Measurements from ENCODE around the gene SLC51A.

SLC51A gene

DNA sequence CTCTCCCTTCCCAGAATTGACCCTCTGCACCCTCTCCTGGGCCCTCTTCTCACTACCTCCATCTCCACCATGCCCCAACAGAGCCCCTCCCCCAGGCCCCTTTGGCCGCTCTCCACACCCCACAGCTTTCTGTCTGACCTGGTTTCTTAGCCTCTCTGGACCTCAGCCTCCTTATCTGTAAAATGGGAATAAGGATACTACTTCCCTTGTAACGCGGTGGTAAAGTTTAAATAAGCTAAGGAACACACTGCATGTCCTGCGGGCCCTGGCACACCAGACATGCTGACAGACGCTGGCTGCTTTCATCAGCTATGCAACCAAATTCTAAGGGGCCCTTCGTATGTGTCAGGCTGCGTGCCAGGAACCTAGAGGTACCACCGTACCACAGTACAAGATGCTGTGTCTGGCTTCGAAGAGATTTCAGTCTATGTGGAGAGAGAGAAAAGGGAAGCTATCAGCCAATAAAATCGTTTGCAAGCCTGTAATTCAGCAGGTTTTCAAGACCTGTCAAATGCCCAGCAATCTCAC lies 777 bp upstream of the SLC51A start:
- Histone ChIP-seq H3K27ac (ENCODE audit: low read depth, low read length) (no peak overlapping the region), H3K9me3 (ENCODE audit: control insufficient read depth in 1 of 2, low read length in 2 of 2) (no peaks in the 10 kb centered on the region), H3K4me3 (ENCODE audit: low read depth in 1 of 2, low read length in 2 of 2) (no peak overlapping the region), H3K36me3 (ENCODE audit: control insufficient read depth in 1 of 2, insufficient read depth in 2 of 2, low read length in 2 of 2) (no peaks in the 10 kb centered on the region), H3K4me1 (ENCODE audit: control insufficient read depth in 1 of 2, insufficient read depth in 2 of 2, low read length in 2 of 2) (peaks cover 12 to 33% of the 10 kb centered on the region in 2 donors), H3K27me3 (ENCODE audit: control insufficient read depth in 1 of 2, insufficient read depth in 2 of 2, low read length in 2 of 2) (no peaks in the 10 kb centered on the region), H3K9ac (ENCODE audit: low read depth in 1 of 2, low read length in 2 of 2) (no peak overlapping the region)

DNA sequence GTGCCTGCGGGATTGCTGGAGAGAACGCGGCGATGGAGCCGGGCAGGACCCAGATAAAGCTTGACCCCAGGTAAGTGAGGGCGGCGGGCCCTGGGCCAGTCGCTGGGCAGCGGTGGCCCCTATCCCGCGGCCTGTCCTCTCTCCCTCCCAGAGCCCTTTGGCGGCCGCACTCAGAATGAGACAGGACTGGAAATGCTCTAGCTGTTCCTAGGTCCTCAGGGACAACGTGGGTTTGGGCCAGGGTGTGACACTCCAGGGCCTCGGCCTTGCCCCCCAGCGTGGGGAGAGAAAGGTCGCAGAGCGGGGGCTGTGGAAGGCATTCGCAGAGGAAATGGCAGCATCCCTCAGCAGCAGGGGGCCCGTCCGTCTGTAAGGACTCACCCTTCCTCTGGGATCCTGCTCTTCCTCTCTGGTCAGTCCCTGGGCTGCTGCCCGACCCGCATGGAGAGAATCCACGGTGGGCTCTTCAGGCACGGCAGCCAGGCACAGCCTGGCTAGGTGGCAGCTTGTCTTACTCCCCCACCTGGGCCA lies 412 bp downstream of the SLC51A start:
- H3K27ac ChIP-seq (ENCODE audit: low read depth, low read length) = no peak overlapping the region
- H3K4me1 ChIP-seq (ENCODE audit: control insufficient read depth in 1 of 2, insufficient read depth in 2 of 2, low read length in 2 of 2) = peaks cover 12 to 33% of the 10 kb centered on the region in 2 donors
- no peaks in the 10 kb centered on the region for H3K27me3 ChIP-seq (ENCODE audit: control insufficient read depth in 1 of 2, insufficient read depth in 2 of 2, low read length in 2 of 2)
- H3K9ac ChIP-seq (ENCODE audit: low read depth in 1 of 2, low read length in 2 of 2) = peak overlapping the region; percentile 57 to 59
- H3K36me3 ChIP-seq (ENCODE audit: control insufficient read depth in 1 of 2, insufficient read depth in 2 of 2, low read length in 2 of 2) = no peaks in the 10 kb centered on the region
- H3K9me3 ChIP-seq (ENCODE audit: control insufficient read depth in 1 of 2, low read length in 2 of 2) = no peaks in the 10 kb centered on the region
- peak overlapping the region; percentile 64 to 69 for H3K4me3 ChIP-seq (ENCODE audit: low read depth in 1 of 2, low read length in 2 of 2)

DNA sequence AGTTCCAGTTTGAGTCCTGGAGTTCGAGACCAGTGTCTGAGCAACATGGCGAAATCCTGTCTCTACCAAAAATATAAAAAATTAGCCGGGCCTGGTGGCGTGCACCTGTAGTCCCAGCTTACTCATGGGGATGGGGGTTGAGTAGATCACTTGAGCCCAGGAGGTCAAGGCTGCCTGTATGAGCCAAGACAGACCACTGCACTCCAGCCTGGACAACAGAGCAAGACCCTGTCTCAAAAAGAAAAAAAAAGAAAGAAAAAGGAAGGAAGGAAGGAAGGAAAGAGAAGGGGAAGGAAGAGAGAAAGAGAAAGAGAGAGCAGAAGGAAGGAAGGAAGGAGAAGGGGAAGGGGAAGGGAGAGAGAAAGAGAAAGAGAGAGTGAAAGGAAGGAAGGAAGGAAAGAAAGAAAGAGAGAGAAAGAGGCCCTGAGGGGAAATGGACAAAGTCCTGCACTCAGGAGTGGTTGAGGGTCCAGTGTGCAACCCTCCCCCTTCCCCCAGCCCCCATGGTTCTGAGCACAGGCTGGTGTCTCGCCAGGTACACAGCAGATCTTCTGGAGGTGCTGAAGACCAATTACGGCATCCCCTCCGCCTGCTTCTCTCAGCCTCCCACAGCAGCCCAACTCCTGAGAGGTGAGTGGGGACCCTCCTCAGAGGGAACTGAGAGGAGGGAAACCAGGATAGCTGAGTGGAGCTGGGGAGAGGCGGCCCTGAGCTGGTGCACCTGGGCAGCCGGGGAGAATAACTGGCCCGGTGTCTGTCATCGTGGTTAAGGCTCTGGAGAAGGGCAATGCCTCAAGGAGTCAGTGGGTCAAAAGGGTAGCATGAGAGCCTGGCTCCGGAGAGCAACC lies 1.2 kb downstream of the SLC51A start:
- H3K27me3 ChIP-seq (ENCODE audit: control insufficient read depth in 1 of 2, insufficient read depth in 2 of 2, low read length in 2 of 2) = no peaks in the 10 kb centered on the region
- no peak overlapping the region for H3K9ac ChIP-seq (ENCODE audit: low read depth in 1 of 2, low read length in 2 of 2)
- H3K36me3 ChIP-seq (ENCODE audit: control insufficient read depth in 1 of 2, insufficient read depth in 2 of 2, low read length in 2 of 2) = no peaks in the 10 kb centered on the region
- H3K27ac ChIP-seq (ENCODE audit: low read depth, low read length) = no peak overlapping the region
- no peaks in the 10 kb centered on the region for H3K9me3 ChIP-seq (ENCODE audit: control insufficient read depth in 1 of 2, low read length in 2 of 2)
- peaks cover 12 to 33% of the 10 kb centered on the region in 2 donors for H3K4me1 ChIP-seq (ENCODE audit: control insufficient read depth in 1 of 2, insufficient read depth in 2 of 2, low read length in 2 of 2)
- peak overlapping the region; percentile 45 to 69 for H3K4me3 ChIP-seq (ENCODE audit: low read depth in 1 of 2, low read length in 2 of 2)

DNA sequence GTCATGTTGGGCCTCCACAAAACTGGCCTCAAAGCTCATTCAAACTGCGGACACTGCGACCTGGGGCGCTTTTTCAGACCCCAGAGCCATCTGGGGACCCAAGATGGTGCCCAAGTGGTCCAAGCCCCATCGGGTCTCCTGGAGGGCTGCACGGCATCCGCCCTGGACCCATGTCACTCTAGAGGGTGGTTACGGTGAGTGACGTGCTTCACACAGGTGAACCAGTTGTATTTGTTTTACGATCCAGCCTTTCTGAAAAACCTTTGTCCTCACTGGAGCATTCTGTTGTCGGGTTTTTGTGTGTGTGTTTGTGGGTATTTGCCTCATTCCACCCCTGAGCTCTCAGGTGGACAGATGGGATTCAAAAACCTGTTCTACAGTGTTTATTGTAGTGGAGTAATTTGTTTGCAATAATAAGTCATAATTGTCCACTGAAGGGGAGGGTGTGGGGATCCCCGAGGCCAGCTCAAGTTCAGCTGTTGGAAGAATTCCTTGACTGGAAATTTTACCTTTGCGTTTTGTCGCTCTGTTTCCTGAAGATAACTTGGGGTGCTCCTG lies 1.9 kb downstream of the SLC51A start:
- Histone ChIP-seq H3K27me3 (ENCODE audit: control insufficient read depth in 1 of 2, insufficient read depth in 2 of 2, low read length in 2 of 2) (no peaks in the 10 kb centered on the region), H3K4me3 (ENCODE audit: low read depth in 1 of 2, low read length in 2 of 2) (peak overlapping the region; percentile 45 to 46), H3K9ac (ENCODE audit: low read depth in 1 of 2, low read length in 2 of 2) (no peak overlapping the region), H3K9me3 (ENCODE audit: control insufficient read depth in 1 of 2, low read length in 2 of 2) (no peaks in the 10 kb centered on the region), H3K4me1 (ENCODE audit: control insufficient read depth in 1 of 2, insufficient read depth in 2 of 2, low read length in 2 of 2) (peaks cover 12 to 33% of the 10 kb centered on the region in 2 donors), H3K36me3 (ENCODE audit: control insufficient read depth in 1 of 2, insufficient read depth in 2 of 2, low read length in 2 of 2) (no peaks in the 10 kb centered on the region), H3K27ac (ENCODE audit: low read depth, low read length) (no peak overlapping the region)

DNA sequence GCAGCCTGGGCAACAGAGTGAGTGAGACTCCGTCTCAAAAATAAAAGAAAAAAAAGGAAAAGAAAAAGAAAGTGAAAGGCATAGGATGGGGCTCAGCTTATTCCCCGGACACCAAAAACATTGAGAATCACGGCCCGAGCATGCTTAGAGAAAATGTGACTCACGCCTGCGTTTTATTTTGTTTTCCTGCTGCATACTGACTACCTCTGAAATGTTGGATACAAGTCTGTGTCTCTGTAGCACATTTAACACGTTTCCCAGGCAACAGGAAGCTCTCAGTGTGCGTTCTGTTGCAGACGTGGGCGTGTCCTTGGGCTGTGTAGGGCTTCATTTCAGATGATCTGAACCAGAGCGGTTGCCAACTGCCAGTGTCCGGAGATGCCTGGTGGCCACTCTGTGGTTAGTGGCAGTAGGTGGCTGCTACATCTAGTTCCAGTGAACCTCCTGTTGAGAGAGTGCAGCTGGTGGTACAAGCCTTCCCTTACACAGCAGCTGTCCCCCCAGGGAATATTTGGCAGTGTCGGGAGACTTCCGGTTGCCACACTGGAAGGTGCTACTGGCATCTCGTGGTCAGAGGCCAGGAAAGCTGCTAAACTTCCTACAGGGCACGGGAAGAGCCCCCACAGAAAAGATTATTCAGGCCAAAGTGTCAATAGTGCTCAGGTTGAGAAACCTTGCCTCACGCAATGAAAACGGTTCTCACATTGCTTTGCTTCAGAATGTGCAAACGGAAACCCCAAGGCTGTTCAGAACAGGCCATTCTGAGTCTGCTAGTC lies 3.0 kb downstream of the SLC51A start:
- Histone ChIP-seq H3K27ac (ENCODE audit: low read depth, low read length) (no peak overlapping the region), H3K27me3 (ENCODE audit: control insufficient read depth in 1 of 2, insufficient read depth in 2 of 2, low read length in 2 of 2) (no peaks in the 10 kb centered on the region), H3K9ac (ENCODE audit: low read depth in 1 of 2, low read length in 2 of 2) (peak overlapping the region in 1 of 2 donors; percentile 12), H3K4me1 (ENCODE audit: control insufficient read depth in 1 of 2, insufficient read depth in 2 of 2, low read length in 2 of 2) (peaks cover 12 to 33% of the 10 kb centered on the region in 2 donors), H3K4me3 (ENCODE audit: low read depth in 1 of 2, low read length in 2 of 2) (peak overlapping the region; percentile 31 to 48), H3K9me3 (ENCODE audit: control insufficient read depth in 1 of 2, low read length in 2 of 2) (no peaks in the 10 kb centered on the region), H3K36me3 (ENCODE audit: control insufficient read depth in 1 of 2, insufficient read depth in 2 of 2, low read length in 2 of 2) (no peaks in the 10 kb centered on the region)

DNA sequence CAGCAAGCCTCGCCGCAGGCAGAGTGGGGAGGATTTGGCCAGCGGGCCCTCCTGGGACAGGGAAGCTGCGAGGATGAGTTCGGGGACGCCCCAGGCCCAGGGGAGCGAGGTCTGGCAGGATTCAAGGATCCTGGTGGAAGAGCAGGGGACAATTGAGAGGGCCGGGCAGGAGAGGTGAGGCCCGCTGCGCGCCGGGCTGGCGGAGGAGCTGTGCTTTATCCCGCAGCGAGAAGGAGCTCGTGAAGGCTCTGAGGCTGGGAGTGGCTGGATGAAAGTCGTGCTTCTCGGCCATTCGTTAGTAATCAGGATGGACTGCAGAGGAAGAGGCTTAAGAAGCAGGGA lies 3.6 kb downstream of the SLC51A start:
- Histone ChIP-seq H3K9me3 (ENCODE audit: control insufficient read depth in 1 of 2, low read length in 2 of 2) (no peaks in the 10 kb centered on the region), H3K4me1 (ENCODE audit: control insufficient read depth in 1 of 2, insufficient read depth in 2 of 2, low read length in 2 of 2) (peaks cover 12 to 33% of the 10 kb centered on the region in 2 donors), H3K36me3 (ENCODE audit: control insufficient read depth in 1 of 2, insufficient read depth in 2 of 2, low read length in 2 of 2) (no peaks in the 10 kb centered on the region), H3K27ac (ENCODE audit: low read depth, low read length) (no peak overlapping the region), H3K4me3 (ENCODE audit: low read depth in 1 of 2, low read length in 2 of 2) (peak overlapping the region in 1 of 2 donors; percentile 48), H3K9ac (ENCODE audit: low read depth in 1 of 2, low read length in 2 of 2) (no peak overlapping the region), H3K27me3 (ENCODE audit: control insufficient read depth in 1 of 2, insufficient read depth in 2 of 2, low read length in 2 of 2) (no peaks in the 10 kb centered on the region)

DNA sequence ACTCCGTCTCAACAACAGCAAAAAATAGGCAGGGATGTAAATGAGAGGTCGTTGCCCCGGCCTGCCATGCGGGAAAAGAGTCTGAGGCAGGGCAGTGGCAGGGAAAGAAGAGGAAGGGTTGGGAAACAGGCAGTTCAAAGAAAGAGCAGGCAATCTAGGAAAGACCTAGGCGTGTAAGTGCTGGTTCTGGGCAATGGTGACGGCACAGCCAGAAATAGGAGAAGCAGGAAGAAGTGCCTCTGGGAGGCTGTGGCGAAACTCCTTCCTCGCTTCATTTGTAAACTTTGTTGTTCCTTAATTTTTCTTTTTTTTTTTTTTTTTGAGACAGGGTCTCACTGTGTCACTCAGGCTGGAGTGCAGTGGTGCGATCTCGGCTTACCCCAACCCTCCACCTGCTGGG lies 4.3 kb downstream of the SLC51A start:
- no peaks in the 10 kb centered on the region for H3K9me3 ChIP-seq (ENCODE audit: control insufficient read depth in 1 of 2, low read length in 2 of 2)
- no peak overlapping the region for H3K9ac ChIP-seq (ENCODE audit: low read depth in 1 of 2, low read length in 2 of 2)
- no peaks in the 10 kb centered on the region for H3K36me3 ChIP-seq (ENCODE audit: control insufficient read depth in 1 of 2, insufficient read depth in 2 of 2, low read length in 2 of 2)
- peaks cover 7 to 28% of the 10 kb centered on the region in 2 donors for H3K4me1 ChIP-seq (ENCODE audit: control insufficient read depth in 1 of 2, insufficient read depth in 2 of 2, low read length in 2 of 2)
- H3K27ac ChIP-seq (ENCODE audit: low read depth, low read length) = no peak overlapping the region
- H3K4me3 ChIP-seq (ENCODE audit: low read depth in 1 of 2, low read length in 2 of 2) = no peak overlapping the region
- no peaks in the 10 kb centered on the region for H3K27me3 ChIP-seq (ENCODE audit: control insufficient read depth in 1 of 2, insufficient read depth in 2 of 2, low read length in 2 of 2)

DNA sequence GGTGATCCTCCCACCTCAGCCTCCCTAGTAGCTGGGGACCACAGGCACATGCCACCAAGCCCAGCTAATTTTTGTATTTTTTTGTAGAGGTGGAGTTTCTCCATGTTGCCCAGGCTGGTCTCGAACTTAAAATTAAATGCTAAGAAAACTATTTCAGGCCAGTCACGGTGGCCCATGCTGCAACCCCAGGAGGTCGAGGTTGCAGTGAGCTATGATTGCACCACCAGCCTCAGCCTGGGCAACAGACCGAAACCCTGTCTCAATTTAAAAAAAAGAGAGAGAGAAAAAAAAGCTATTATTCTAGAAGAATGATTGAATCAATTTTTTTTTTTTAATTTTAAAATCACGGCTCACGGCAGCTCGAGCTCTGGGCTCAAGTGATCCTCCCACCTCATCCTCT lies 4.7 kb downstream of the SLC51A start:
- Histone ChIP-seq H3K27me3 (ENCODE audit: control insufficient read depth in 1 of 2, insufficient read depth in 2 of 2, low read length in 2 of 2) (no peaks in the 10 kb centered on the region), H3K27ac (ENCODE audit: low read depth, low read length) (no peak overlapping the region), H3K4me3 (ENCODE audit: low read depth in 1 of 2, low read length in 2 of 2) (no peak overlapping the region), H3K9me3 (ENCODE audit: control insufficient read depth in 1 of 2, low read length in 2 of 2) (no peaks in the 10 kb centered on the region), H3K4me1 (ENCODE audit: control insufficient read depth in 1 of 2, insufficient read depth in 2 of 2, low read length in 2 of 2) (peaks cover 7 to 24% of the 10 kb centered on the region in 2 donors), H3K36me3 (ENCODE audit: control insufficient read depth in 1 of 2, insufficient read depth in 2 of 2, low read length in 2 of 2) (no peaks in the 10 kb centered on the region), H3K9ac (ENCODE audit: low read depth in 1 of 2, low read length in 2 of 2) (no peak overlapping the region)

DNA sequence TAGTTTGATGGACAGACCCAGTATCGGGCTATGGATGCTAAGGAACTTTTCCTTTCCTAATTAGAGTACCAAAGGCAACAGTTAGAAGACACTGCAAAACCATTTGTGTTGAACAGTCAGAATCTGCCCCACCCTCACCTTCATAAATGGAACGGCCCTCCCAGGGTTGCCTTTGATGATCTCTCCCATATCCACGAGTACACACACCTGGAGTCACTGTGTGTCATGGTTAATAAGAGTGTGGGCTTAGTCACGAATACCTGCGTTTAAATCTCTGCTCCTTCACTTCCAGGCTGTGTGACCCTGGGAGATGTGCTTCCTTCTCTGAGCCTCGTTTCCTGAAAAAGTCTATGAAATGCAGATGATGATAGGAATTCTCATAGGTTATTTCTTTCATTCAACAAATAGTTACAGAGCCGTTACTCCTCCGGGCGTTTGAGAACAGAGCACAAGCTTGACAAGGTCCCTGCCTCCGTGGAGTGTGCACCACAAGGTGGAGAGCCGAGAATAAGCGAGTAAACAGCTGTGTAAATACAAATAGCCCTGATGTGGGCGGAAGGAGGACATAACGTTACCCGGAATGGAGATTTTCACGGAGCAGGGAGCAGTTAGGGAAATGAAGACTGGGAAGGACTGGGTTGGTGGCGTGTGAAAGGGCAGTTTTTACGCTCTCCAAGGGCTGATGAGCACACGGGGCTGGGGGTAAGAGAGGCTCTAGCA lies 6.7 kb downstream of the SLC51A start:
- no peak overlapping the region for H3K27ac ChIP-seq (ENCODE audit: low read depth, low read length)
- H3K27me3 ChIP-seq (ENCODE audit: control insufficient read depth in 1 of 2, insufficient read depth in 2 of 2, low read length in 2 of 2) = no peaks in the 10 kb centered on the region
- H3K36me3 ChIP-seq (ENCODE audit: control insufficient read depth in 1 of 2, insufficient read depth in 2 of 2, low read length in 2 of 2) = peaks cover 0 to 3% of the 10 kb centered on the region in 2 donors
- peaks cover 7 to 16% of the 10 kb centered on the region in 2 donors for H3K4me1 ChIP-seq (ENCODE audit: control insufficient read depth in 1 of 2, insufficient read depth in 2 of 2, low read length in 2 of 2)
- H3K9ac ChIP-seq (ENCODE audit: low read depth in 1 of 2, low read length in 2 of 2) = no peak overlapping the region
- H3K9me3 ChIP-seq (ENCODE audit: control insufficient read depth in 1 of 2, low read length in 2 of 2) = no peaks in the 10 kb centered on the region
- no peak overlapping the region for H3K4me3 ChIP-seq (ENCODE audit: low read depth in 1 of 2, low read length in 2 of 2)
